A673 (cell line): Measurements from ENCODE around the gene ADI1. TPM values are rescaled to one million over a fixed set of nuclear protein-coding genes. Genes with fewer than 3 reads are reported as not detected.

Experiments used
- BruUV-seq: library from RNA; stranded (reverse); fragments of 400-500 nt; replicated peaks from 2 replicates; lab custom pipeline; 2021; lab: Mats Ljungman, UMichigan
- CTCF ChIA-PET: fragments of 300-600 bp; sonication (Branson Sonifier 250); formaldehyde crosslinking; loops from one replicate; lab custom pipeline; 2022; ENCODE audit warnings: antibody characterized with exemption; lab: Charles Lee
- POLR2A ChIA-PET: fragments of 300-600 bp; sonication (Branson Sonifier 250); formaldehyde crosslinking; loops from one replicate; lab custom pipeline; 2022; ENCODE audit warnings: antibody characterized with exemption; ENCODE audit not compliant: low non-redundant PET; lab: Charles Lee
- DNase-seq: peaks from one replicate; pipeline ENCODE4 v3.0.0-alpha.2; 2015; ENCODE audit warnings: low spot score
- H3K27ac ChIP-seq: fragments of 200-600 bp; sonication (generic); 2 replicates; pipeline ENCODE4 v1.5.1; 2016; ENCODE audit warnings: mixed run types, low read depth, mild to moderate bottlenecking, mixed read lengths, antibody characterized with exemption, low read length; ENCODE audit not compliant: poor library complexity, severe bottlenecking
- H3K27me3 ChIP-seq: fragments of 200-600 bp; sonication (generic); replicated peaks from 2 replicates; pipeline ENCODE4 v1.6.1; 2017; ENCODE audit warnings: mixed run types, low read depth, mild to moderate bottlenecking, mixed read lengths, antibody characterized with exemption, low read length; ENCODE audit not compliant: insufficient read depth, poor library complexity
- H3K36me3 ChIP-seq: fragments of 200-600 bp; sonication (generic); 2 replicates; pipeline ENCODE4 v1.6.1; 2016; ENCODE audit warnings: mixed run types, mild to moderate bottlenecking, mixed read lengths, antibody characterized with exemption, low read length; ENCODE audit not compliant: insufficient read depth, poor library complexity, severe bottlenecking
- H3K4me1 ChIP-seq: fragments of 200-600 bp; sonication (generic); 2 replicates; pipeline ENCODE4 v1.6.1; 2017; ENCODE audit warnings: mixed run types, mild to moderate bottlenecking, mixed read lengths, antibody characterized with exemption, low read length; ENCODE audit not compliant: insufficient read depth, poor library complexity, severe bottlenecking
- H3K4me3 ChIP-seq: fragments of 200-600 bp; sonication (generic); 2 replicates; pipeline ENCODE4 v1.5.1; 2016; ENCODE audit warnings: low read depth, mixed run types, mild to moderate bottlenecking, mixed read lengths, low read length; ENCODE audit not compliant: poor library complexity, severe bottlenecking
- H3K9me3 ChIP-seq: fragments of 200-600 bp; sonication (generic); 2 replicates; pipeline ENCODE4 v1.6.1; 2016; ENCODE audit warnings: mixed run types, low read depth, mild to moderate bottlenecking, mixed read lengths, antibody characterized with exemption, low read length; ENCODE audit not compliant: poor library complexity, severe bottlenecking
- CTCF ChIP-seq: fragments of 300-800, 200-600 bp; sonication (generic); conservative IDR thresholded peaks from 2 replicates; pipeline ENCODE4 v1.5.1; 2017; ENCODE audit warnings: low read depth, mild to moderate bottlenecking, antibody characterized with exemption, low read length, moderate library complexity, mixed read lengths
- EZH2 ChIP-seq: fragments of 200-600 bp; sonication (generic); IDR thresholded peaks from 2 replicates; pipeline ENCODE4 v1.6.1; 2017; ENCODE audit warnings: borderline replicate concordance, low read depth, mild to moderate bottlenecking, mixed read lengths, antibody characterized with exemption, low read length; ENCODE audit not compliant: poor library complexity, severe bottlenecking
- intact Hi-C: fragments of 100-400 bp; cut with micrococcal nuclease; formaldehyde crosslinking; loops from one replicate; pipeline ENCODE4 v1.10.0; 2022; ENCODE audit not compliant: unreplicated experiment
- total RNA-seq: library from RNA; stranded (reverse); gene quantifications from 2 replicates; pipeline ENCODE4 v1.2.3, GENCODE V29; 2021

The ADI1 gene
- total RNA-seq, 1 experiment from 2014 or later: 68.3 TPM

- no TSS peak for BruUV-seq
- POLR2A ChIA-PET: no interaction called here
Measured at GRCh38 chr2:3534251-3534814, 15.0 kb upstream of the ADI1 start.

GRCh38 chr2:3533836-3534235 lies 14.5 kb upstream of the ADI1 start:
- no peak for TF ChIP-seq EZH2
- TF ChIP-seq CTCF: no peak
- no peak overlapping the region for H3K4me3 ChIP-seq
- no peaks in the 10 kb centered on the region for H3K27me3 ChIP-seq
- H3K4me1 ChIP-seq: peaks cover 4% of the 10 kb centered on the region
- intact Hi-C loops: no loop called here
- no peaks in the 10 kb centered on the region for H3K36me3 ChIP-seq
- ChIA-PET POLR2A (no interaction called here), CTCF (no interaction called here)
- H3K27ac ChIP-seq: no peak overlapping the region
- no TSS peak for BruUV-seq
- H3K9me3 ChIP-seq: no peaks in the 10 kb centered on the region
- DNase-seq: no peak

More at GRCh38 chr2:3534251-3534814, 15.0 kb upstream of the ADI1 start:
- Histone ChIP-seq H3K27ac (no peak overlapping the region), H3K4me1 (peaks cover 4% of the 10 kb centered on the region), H3K4me3 (no peak overlapping the region), H3K36me3 (no peaks in the 10 kb centered on the region), H3K9me3 (no peaks in the 10 kb centered on the region), H3K27me3 (no peaks in the 10 kb centered on the region)
- CTCF ChIA-PET: no interaction called here
- intact Hi-C loops: no loop called here
- no peak for DNase-seq
- no peak for TF ChIP-seq EZH2
- no peak for TF ChIP-seq CTCF

GRCh38 chr2:3532941-3533340 lies 13.6 kb upstream of the ADI1 start:
- DNase-seq: no peak
- Histone ChIP-seq H3K4me1 (peaks cover 4% of the 10 kb centered on the region), H3K27me3 (no peaks in the 10 kb centered on the region), H3K27ac (no peak overlapping the region), H3K36me3 (no peaks in the 10 kb centered on the region), H3K9me3 (no peaks in the 10 kb centered on the region), H3K4me3 (no peak overlapping the region)
- intact Hi-C loops: no loop called here
- POLR2A ChIA-PET: no interaction called here
- CTCF ChIA-PET: no interaction called here
- no peak for TF ChIP-seq CTCF
- BruUV-seq: no TSS peak
